ENCODE results near the gene TBXA2R.
"Not testable (repeated sequence)": the region's sequence is repeated elsewhere in the genome, so short reads cannot be mapped to it uniquely, and the experiment has no call there.

Gene TBXA2R

GRCh38 chr19:3576696-3577443, 29.8 kb downstream of the TBXA2R start:
- DNase-seq: no peak

GRCh38 chr19:3575949-3576673, 30.6 kb downstream of the TBXA2R start:
- no peak for DNase-seq

- no peak for DNase-seq
These were observed 31.4 kb downstream of the TBXA2R start for GRCh38 chr19:3575260-3575741.

- DNase-seq: peak; percentile 72
These were observed 32.6 kb downstream of the TBXA2R start for GRCh38 chr19:3573858-3574637.

DNA sequence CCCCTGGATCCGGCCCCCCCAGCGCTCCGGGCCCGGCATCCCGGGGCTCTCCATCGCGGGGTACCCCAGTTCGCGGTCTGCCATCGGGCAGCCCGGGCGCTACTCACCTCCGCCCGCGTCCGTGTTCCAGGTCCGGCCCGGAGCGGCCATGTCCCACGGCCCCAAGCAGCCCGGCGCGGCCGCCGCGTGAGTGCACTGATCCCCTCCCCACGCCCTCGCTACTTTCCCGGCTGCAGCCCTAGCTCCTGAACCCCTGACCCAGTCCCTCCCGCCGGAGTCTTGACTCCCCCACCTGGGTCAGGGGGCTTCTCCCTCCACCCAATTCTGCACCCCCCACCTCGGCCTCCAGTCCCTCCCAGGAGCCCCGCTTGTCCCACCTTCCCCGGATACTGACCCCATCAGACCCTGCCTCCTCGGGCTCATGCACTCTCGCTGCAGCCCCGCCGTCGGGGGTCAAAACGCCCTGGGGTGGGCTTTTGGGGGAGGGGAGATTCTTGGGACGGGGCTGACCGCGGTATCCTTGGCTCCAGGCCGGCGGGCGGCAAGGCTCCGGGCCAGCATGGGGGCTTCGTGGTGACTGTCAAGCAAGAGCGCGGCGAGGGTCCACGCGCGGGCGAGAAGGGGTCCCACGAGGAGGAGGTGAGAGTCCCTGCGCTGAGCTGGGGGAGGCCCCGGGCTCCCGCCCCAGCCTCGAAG, 33.4 kb downstream of the TBXA2R start:
- no peak for DNase-seq

DNA sequence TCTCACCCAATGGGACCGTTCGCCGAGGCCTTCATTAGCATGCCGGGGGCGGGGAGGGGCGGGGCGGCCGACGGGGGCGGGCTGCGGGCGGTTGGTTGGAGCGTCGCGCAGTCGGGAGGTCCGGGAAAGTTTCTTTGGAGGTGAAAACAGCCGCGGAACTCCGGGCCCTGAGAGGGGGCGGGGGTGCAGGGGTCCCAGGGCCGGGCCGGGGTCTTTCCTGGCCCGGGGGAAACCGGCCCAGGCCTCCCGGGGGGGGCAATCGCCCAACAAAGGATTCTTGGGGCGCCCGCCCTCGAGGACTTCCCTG, 33.9 kb downstream of the TBXA2R start, which contains the start of gene HMG20B:
Gene HMG20B, plus strand, starts transcription at position 90 of the 307 bp plus-strand sequence. CDS start 366 bp downstream, outside the sequence.
- no peak for DNase-seq

GRCh38 chr19:3572132-3572854, 34.4 kb downstream of the TBXA2R start:
- peak; percentile 99 for DNase-seq

DNA sequence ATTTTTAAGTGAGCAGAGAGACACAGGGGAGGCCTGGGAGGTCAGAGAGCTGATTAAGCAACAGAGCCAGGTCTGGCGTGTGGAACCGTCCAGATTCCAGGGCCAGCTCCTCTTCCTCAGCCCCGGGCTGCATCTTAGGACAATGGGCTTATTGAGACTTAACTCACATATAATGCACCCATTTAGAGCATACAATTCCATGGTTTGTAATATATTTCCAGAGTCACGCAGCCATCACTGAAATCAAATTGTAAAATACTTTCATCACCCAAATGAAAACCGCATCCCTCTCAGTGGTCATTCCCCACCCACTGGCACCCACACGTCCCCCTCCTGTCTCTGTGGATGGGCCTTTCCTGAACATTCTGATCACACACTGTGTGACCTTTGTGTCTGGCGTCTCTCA, 36.1 kb downstream of the TBXA2R start:
- no peak for DNase-seq

- not testable (repeated sequence) for DNase-seq
These were observed 36.6 kb downstream of the TBXA2R start for GRCh38 chr19:3570042-3570441.

DNA sequence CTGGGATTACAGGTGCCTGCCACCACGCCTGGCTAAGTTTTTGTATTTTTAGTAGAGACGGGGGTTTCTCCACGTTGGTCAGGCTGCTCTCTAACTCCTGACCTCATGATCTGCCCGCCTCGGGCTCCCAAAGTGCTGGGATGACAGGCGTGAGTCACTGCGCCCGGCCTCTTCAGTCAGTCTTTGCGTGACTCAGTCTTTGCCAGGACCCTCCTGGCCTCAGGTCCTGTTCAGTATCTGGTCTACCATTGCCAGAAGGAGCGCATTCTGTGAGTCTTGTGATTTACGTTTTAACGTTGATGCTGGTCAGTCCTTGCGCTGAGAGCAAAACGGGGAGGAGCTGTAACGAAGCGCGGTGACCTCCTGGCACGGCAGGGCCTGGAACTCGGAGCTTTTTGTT, 41.5 kb downstream of the TBXA2R start:
- DNase-seq: no peak

DNA sequence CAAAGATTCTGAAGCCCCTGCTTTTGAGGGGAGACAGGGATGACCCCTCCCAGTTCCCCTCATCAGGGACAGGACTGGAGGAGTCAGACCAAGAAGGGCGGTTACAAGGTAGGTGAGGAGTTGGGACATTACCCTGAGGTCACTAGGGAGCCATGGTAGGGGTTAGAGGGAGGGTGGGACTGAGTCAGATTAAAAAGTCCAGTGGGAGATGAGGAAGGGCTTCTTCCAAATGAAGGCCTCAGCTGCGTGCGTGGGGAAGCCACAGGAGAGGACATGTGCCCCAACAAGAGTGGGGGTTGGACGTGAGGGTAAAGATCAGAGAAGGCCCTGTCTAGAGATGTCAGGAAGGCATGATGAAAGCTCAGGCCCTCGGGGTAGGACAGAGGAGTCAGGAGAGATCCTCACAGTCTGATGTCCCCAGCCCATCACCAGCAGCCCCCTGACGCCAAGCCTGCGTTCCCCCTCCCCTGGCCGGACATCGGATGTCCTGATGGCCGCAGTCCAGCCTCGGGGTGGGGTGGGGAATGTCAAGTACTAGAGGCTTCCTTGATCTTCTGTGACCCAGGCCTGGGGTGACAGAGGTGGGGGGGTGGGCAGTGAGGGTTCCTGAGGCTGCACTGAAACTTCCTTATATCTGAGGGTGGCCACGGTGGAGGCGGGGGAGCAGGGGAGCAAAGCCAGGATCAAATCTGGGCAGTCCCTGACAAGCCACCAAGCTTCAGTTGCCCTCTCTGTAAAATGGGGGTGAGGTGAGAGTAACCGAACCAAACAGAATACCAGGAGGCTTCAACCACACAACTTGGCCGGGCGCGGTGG, 42.8 kb downstream of the TBXA2R start:
- no peak for DNase-seq

DNA sequence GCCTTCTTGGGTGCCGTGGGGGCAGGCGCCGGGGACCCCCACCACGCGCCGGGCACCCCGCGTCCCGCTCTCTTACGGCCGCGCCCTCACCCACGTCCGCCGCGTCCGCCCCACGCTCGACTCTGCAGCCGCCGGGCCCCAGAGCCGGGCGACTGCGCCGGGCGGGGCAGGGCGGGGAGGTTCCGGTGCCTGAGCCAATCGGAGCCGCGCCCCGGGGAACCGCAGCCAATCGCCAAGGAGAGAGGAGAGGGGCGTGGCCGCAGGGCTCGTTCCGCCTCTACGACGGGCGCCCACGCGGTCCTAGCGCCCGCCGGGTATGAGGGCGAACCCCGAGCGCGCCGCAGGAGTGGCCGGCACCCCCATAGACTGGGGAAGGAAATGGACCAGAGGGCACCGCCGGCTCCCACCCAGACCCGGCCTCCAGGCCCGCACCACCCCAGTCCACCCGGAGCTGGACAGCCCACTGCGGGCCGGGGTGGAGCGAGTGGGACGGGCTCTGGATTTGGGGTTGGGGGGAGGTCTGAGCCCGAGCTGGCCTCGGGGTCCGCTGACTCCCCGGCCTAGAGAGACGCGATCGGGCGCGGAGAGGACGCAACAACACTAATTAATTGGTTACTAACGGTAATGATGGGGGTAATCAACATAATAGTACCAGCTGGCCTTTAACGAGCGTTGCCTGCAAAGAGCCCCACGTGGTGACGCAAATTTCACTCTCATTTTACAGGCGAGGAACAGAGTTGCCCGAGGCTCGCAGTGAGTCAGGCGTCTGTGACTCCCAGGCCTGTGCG, 49.0 kb downstream of the TBXA2R start, which contains the start of gene MFSD12:
Gene MFSD12, minus strand, starts transcription at position 126 of the 788 bp plus-strand sequence. CDS start 183 bp downstream, outside the sequence.
- peak; percentile 95 for DNase-seq

- peak; percentile 80 for DNase-seq
These were observed 49.7 kb downstream of the TBXA2R start for GRCh38 chr19:3556978-3557460.

DNA sequence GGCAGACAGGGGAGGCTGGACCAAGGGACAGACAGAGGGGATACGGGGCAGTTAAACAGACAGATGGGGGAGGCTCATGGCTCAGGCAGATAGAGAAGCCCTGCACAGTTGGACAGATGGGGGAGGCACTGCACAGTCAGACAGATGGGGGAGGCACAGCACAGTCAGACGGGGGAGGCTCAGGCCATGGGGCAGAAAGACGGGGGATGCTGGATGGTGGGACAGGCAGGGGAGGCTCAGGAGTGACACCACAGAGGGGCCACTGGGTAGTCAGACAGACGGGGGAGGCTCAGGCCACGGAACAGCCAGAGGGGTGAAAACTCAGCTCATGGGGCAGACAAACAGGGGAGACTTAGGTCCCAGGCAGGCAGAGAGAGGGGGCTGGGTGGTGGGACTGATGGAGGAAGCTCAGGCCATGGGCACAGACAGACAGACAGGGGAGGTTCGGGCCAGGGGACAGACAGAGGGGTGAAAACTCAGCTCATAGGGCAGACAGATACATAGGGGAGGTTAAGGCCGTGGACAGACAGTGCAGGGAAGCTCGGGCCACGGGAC, 50.2 kb downstream of the TBXA2R start:
- DNase-seq: no peak

- no peak for DNase-seq
These were observed 50.8 kb downstream of the TBXA2R start for GRCh38 chr19:3555653-3556422.

DNA sequence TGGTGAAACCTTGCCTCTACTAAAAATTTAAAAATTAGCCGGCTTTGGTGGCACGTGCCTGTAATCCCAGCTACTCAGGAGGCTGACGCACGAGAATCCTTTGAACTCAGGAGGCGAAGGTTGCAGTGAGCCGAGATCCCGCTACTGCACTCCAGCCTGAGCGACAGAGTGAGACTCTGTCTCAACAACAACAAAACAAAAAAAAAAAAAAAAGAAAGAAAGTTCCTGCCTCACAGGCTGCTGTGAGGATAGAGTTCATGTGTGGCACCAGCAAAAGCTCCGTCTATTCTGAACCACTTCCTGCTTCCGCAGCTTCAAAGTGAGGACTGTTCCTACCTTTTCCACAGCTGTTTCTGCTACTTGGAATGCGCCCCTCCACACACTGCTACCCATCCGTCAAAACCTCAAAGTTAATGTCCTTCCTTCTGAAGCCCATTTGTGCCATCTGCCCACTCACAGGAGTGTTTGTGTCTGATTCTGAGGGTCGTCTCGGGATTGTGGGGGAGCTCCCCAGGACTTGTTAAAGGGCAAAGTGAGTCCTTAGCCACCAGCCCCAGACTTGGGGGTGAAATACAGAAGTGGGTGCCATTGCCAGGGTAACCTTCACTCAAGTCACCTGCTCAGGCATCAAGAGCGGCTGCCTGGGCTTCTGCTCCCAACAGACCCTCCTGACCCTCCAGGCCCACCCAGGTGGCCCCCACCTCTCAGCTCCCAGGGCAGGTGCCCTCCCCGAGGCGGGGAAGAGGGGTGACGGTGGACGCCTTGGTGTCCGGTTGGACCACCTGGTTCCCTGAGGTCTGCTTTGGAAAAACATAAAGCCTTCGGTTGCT, 52.2 kb downstream of the TBXA2R start:
- no peak for DNase-seq

GRCh38 chr19:3551792-3552095, 54.9 kb downstream of the TBXA2R start:
- no peak for DNase-seq
